ENCODE data around the gene TNFRSF21. TPM values are rescaled to one million over a fixed set of nuclear protein-coding genes. Genes with fewer than 3 reads are reported as not detected.
"Not testable (repeated sequence)": the region's sequence is repeated elsewhere in the genome, so short reads cannot be mapped to it uniquely, and the experiment has no call there.

The TNFRSF21 gene
- total and polyA plus RNA-seq, 10 of the 15 experiments (the other 5 are each of a cell fraction or from before 2014, with no cell fraction given): 0.09 to 1.0 (median 0.27) TPM

GRCh38 chr6:47275640-47276039, 34.1 kb downstream of the TNFRSF21 start:
- BruUV-seq (replicated peaks): no TSS peak
- Histone ChIP-seq H3K9me3 (replicated peaks; ENCODE audit: control insufficient read depth, insufficient read depth, low read length) (no peaks in the 10 kb centered on the region), H3K27me3 (replicated peaks in 1 of 2; ENCODE audit: control insufficient read depth in 2 of 2, insufficient read depth in 2 of 2, low read length in 1 of 2) (no peaks in the 10 kb centered on the region), H3K27ac (ENCODE audit: control insufficient read depth, insufficient read depth) (no peak overlapping the region), H3K4me1 (ENCODE audit: control insufficient read depth, insufficient read depth, low read length) (no peaks in the 10 kb centered on the region), H3K36me3 (ENCODE audit: control insufficient read depth in 2 of 2, insufficient read depth in 2 of 2, low read length in 1 of 2) (no peaks in the 10 kb centered on the region), H3K79me2 (ENCODE audit: control insufficient read depth, insufficient read depth, low read length) (no peaks in the 10 kb centered on the region), H3K4me2 (ENCODE audit: control insufficient read depth, insufficient read depth) (no peak overlapping the region), H3K4me3 (no peak overlapping the region), H4K20me1 (ENCODE audit: control insufficient read depth, insufficient read depth) (no peaks in the 10 kb centered on the region), H3K9ac (ENCODE audit: control insufficient read depth, insufficient read depth, low read length) (no peak overlapping the region), H2AFZ (ENCODE audit: control insufficient read depth, low read depth, low read length) (no peak overlapping the region)
- SMC1A ChIA-PET (ENCODE audit: uncharacterized antibody, unreplicated experiment): interaction anchor here (1.3 kb wide), 1 partner anchor 30 kb away, joined by 3 read pairs; no protein-coding TSS in a partner anchor
- WGBS (ENCODE audit: insufficient coverage, insufficient replicate concordance, low lambda C conversion rate, missing lambda C conversion rate): 43% methylated on average over 2 of the region's 2 CpGs
- DNase-seq (ENCODE audit: low read depth, low spot score): no peak
- POLR2A ChIA-PET: no interaction called here
- intact Hi-C loops (cut with micrococcal nuclease; ENCODE audit: unreplicated experiment): no loop called here
- CTCF ChIA-PET: no interaction called here
- RAD21 ChIA-PET (ENCODE audit: unreplicated experiment): no interaction called here
- TF ChIP-seq STAT3 (IDR thresholded peaks at IDR 0.05; ENCODE audit: low read depth, low read length) (no peak), IRF4 (IDR thresholded peaks at IDR 0.05; ENCODE audit: low read depth, low read length) (no peak)
- TF ChIP-seq, protein P1, sequence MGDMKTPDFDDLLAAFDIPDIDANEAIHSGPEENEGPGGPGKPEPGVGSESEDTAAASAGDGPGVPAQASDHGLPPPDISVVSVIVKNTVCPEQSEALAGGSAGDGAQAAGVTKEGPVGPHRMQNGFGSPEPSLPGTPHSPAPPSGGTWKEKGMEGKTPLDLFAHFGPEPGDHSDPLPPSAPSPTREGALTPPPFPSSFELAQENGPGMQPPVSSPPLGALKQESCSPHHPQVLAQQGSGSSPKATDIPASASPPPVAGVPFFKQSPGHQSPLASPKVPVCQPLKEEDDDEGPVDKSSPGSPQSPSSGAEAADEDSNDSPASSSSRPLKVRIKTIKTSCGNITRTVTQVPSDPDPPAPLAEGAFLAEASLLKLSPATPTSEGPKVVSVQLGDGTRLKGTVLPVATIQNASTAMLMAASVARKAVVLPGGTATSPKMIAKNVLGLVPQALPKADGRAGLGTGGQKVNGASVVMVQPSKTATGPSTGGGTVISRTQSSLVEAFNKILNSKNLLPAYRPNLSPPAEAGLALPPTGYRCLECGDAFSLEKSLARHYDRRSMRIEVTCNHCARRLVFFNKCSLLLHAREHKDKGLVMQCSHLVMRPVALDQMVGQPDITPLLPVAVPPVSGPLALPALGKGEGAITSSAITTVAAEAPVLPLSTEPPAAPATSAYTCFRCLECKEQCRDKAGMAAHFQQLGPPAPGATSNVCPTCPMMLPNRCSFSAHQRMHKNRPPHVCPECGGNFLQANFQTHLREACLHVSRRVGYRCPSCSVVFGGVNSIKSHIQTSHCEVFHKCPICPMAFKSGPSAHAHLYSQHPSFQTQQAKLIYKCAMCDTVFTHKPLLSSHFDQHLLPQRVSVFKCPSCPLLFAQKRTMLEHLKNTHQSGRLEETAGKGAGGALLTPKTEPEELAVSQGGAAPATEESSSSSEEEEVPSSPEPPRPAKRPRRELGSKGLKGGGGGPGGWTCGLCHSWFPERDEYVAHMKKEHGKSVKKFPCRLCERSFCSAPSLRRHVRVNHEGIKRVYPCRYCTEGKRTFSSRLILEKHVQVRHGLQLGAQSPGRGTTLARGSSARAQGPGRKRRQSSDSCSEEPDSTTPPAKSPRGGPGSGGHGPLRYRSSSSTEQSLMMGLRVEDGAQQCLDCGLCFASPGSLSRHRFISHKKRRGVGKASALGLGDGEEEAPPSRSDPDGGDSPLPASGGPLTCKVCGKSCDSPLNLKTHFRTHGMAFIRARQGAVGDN (IDR thresholded peaks at IDR 0.05): no peak
- TF ChIP-seq, protein P2, sequence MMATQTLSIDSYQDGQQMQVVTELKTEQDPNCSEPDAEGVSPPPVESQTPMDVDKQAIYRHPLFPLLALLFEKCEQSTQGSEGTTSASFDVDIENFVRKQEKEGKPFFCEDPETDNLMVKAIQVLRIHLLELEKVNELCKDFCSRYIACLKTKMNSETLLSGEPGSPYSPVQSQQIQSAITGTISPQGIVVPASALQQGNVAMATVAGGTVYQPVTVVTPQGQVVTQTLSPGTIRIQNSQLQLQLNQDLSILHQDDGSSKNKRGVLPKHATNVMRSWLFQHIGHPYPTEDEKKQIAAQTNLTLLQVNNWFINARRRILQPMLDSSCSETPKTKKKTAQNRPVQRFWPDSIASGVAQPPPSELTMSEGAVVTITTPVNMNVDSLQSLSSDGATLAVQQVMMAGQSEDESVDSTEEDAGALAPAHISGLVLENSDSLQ (IDR thresholded peaks at IDR 0.05): no peak
- no peak for FAIRE-seq
- ATAC-seq: no peak
- in situ Hi-C loops (cut with MboI): no loop called here

DNA sequence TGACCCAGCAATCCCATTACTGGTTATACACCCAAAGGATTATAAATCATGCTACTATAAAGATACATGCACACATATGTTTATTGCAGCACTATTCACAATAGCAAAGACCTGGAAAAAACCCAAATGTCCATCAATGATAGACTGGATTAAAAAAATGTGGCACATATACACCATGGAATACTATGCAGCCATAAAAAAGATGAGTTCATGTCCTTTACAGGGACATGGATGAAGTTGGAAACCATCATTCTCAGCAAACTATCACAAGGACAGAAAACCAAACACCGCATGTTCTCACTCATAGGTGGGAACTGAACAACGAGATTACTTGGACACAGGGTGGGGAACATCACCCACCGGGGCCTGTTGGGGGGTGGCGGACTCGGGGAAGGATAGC, 34.6 kb downstream of the TNFRSF21 start:
- in situ Hi-C loops (cut with MboI): not testable (repeated sequence)

More for the DNA sequence above, 34.6 kb downstream of the TNFRSF21 start:
- H3K27me3 ChIP-seq (replicated peaks in 1 of 2; ENCODE audit: control insufficient read depth in 2 of 2, insufficient read depth in 2 of 2, low read length in 1 of 2); POLR2A ChIA-PET; H3K9me3 ChIP-seq (replicated peaks; ENCODE audit: control insufficient read depth, insufficient read depth, low read length); H3K36me3 ChIP-seq (ENCODE audit: control insufficient read depth in 2 of 2, insufficient read depth in 2 of 2, low read length in 1 of 2); H3K79me2 ChIP-seq (ENCODE audit: control insufficient read depth, insufficient read depth, low read length); H3K4me1 ChIP-seq (ENCODE audit: control insufficient read depth, insufficient read depth, low read length); RAD21 ChIA-PET (ENCODE audit: unreplicated experiment); H4K20me1 ChIP-seq (ENCODE audit: control insufficient read depth, insufficient read depth); H3K4me2 ChIP-seq (ENCODE audit: control insufficient read depth, insufficient read depth); H2AFZ ChIP-seq (ENCODE audit: control insufficient read depth, low read depth, low read length); ATAC-seq; FAIRE-seq; BruUV-seq (replicated peaks); H3K27ac ChIP-seq (ENCODE audit: control insufficient read depth, insufficient read depth); H3K4me3 ChIP-seq; H3K9ac ChIP-seq (ENCODE audit: control insufficient read depth, insufficient read depth, low read length); DNase-seq (ENCODE audit: low read depth, low spot score); intact Hi-C loops (cut with micrococcal nuclease; ENCODE audit: unreplicated experiment); SMC1A ChIA-PET (ENCODE audit: uncharacterized antibody, unreplicated experiment); CTCF ChIA-PET: not testable (repeated sequence)
- 67% methylated on average over 5 of the region's 5 CpGs for WGBS (ENCODE audit: insufficient coverage, insufficient replicate concordance, low lambda C conversion rate, missing lambda C conversion rate)
